Erythroblast (primary cell): ENCODE data around the gene SYTL2.

Experiments
- DNase-seq, 2 experiments: peaks; one replicate each; lab custom pipeline; 2025; lab: John Stamatoyannopoulos, UW
- GATA1 ChIP-seq: IDR thresholded peaks from 2 replicates; pipeline ENCODE4 v1.6.1; 2011; ENCODE audit warnings: low read depth, mild to moderate bottlenecking, control low read depth, low read length, moderate library complexity
- POLR2A ChIP-seq: IDR thresholded peaks from 2 replicates; pipeline ENCODE4 v1.6.1; 2011; ENCODE audit warnings: mild to moderate bottlenecking, low read length

SYTL2 gene

GRCh38 chr11:85709941-85710702, 100.8 kb downstream of the SYTL2 start:
- TF ChIP-seq GATA1 (no peak), POLR2A (no peak)
- no peak for DNase-seq

DNA sequence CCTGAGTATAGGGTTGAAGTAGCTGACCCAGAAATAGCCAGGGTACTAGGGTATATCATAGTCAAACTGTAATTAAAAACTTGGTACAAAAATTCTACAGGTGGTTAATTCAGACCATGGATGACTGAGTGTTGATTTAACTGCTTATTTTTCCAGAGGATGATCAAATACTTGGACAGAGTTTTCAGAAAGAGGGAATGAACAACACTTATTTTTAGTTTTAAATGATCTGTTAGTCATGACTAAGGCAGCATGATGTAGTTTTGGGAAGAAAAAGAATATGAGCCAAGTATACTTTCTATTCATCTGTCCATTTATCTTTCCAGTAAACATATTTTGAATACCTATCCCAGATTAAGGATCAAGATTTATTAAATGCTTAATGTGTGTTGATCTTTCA, 105.1 kb downstream of the SYTL2 start:
- no peak for DNase-seq
- TF ChIP-seq GATA1 (no peak), POLR2A (no peak)

- no peak for DNase-seq
- TF ChIP-seq GATA1: no peak
- TF ChIP-seq POLR2A: no peak
These were observed 106.0 kb downstream of the SYTL2 start for GRCh38 chr11:85704967-85705366.

- DNase-seq: no peak
- TF ChIP-seq POLR2A (no peak), GATA1 (no peak)
These were observed 110.8 kb downstream of the SYTL2 start for GRCh38 chr11:85699957-85700741.

GRCh38 chr11:85698195-85698594, 112.7 kb downstream of the SYTL2 start:
- no peak for DNase-seq

GRCh38 chr11:85697747-85698146, 113.2 kb downstream of the SYTL2 start:
- TF ChIP-seq GATA1 (no peak), POLR2A (no peak)
- no peak for DNase-seq

More at GRCh38 chr11:85698195-85698594, 112.7 kb downstream of the SYTL2 start:
- TF ChIP-seq POLR2A (no peak), GATA1 (no peak)

GRCh38 chr11:85695546-85695945, 115.4 kb downstream of the SYTL2 start:
- no peak for TF ChIP-seq POLR2A
- no peak for TF ChIP-seq GATA1
- DNase-seq: no peak

- peak; percentile 43 to 47 for DNase-seq
- TF ChIP-seq GATA1: no peak
- no peak for TF ChIP-seq POLR2A
These were observed 116.5 kb downstream of the SYTL2 start for GRCh38 chr11:85694385-85694980.

DNA sequence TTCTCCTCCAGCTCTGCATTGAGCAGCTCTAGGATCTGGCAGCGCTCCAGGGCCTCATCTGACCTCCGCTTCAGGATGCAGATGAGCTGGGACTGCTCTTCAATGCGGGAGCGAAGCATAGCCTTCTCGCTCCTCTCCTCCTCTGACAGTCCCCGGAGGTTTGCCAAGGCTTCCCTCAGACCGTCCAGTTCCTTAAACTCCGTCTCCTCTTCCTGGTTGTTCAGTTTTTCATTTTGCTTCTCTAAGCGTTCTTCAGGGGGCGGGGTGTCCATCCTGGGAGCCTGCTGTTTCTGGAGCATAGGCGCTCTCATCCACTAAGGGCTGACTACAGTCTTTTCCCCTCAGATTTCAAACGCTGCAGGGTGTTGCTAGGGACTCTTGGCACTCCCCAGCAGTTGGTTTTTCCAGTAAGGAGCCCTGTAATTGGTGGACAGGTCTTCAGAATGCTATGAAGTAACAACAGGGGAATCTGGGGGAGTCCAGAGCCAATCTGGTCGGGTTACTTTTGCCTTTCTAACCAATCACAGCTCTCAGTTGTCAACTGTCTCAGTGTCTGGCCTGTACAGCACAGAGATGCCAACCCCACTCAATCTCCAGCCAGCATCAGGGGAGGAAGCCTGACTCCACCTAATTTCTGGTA, 125.0 kb downstream of the SYTL2 start, which contains the start of gene CCDC89:
TSS of gene CCDC89 (minus strand) at position 376 of the 640 bp plus-strand sequence. CDS start at position 311, 65 bp downstream.
- no peak for DNase-seq
- TF ChIP-seq POLR2A (no peak), GATA1 (no peak)

- TF ChIP-seq POLR2A: no peak
- no peak for TF ChIP-seq GATA1
- no peak for DNase-seq
These were observed 125.7 kb downstream of the SYTL2 start for GRCh38 chr11:85685125-85685819.

GRCh38 chr11:85682330-85683305, 128.3 kb downstream of the SYTL2 start:
- peak; percentile 68 to 70 for DNase-seq
- TF ChIP-seq GATA1 (no peak), POLR2A (peak; percentile 21)

DNA sequence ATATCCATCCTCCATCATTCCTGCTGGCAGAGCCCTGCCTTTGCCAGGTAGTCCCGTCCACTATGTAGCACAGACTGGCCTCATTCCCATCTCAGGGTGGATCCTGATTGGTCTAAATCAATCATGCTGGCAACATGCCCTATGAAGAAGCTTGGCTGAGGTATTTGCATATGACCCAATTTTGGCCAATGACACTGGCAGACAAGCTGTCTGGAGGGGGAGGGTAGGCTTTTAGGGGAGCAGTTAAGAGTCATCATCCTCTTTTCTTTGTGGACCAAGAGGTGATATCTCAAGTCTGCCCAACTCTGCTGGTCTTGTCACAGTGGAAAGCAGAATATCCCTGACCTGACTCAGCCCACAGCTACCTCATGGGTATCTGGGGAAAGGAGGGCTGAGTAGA, 130.0 kb downstream of the SYTL2 start:
- DNase-seq: peak; percentile 23 to 47
- no peak for TF ChIP-seq POLR2A
- TF ChIP-seq GATA1: no peak
